GM12874 (cell line): ENCODE measurements around the gene ACTN1.

ENCODE experiments used
- TF ChIP-seq, protein P1 (sequence below): IDR thresholded peaks from 2 replicates; pipeline ENCODE4 v1.5.1; 2011; ENCODE audit warnings: low read depth, mild to moderate bottlenecking, control low read depth, low read length, moderate library complexity; ENCODE audit not compliant: insufficient read depth

Gene ACTN1

DNA sequence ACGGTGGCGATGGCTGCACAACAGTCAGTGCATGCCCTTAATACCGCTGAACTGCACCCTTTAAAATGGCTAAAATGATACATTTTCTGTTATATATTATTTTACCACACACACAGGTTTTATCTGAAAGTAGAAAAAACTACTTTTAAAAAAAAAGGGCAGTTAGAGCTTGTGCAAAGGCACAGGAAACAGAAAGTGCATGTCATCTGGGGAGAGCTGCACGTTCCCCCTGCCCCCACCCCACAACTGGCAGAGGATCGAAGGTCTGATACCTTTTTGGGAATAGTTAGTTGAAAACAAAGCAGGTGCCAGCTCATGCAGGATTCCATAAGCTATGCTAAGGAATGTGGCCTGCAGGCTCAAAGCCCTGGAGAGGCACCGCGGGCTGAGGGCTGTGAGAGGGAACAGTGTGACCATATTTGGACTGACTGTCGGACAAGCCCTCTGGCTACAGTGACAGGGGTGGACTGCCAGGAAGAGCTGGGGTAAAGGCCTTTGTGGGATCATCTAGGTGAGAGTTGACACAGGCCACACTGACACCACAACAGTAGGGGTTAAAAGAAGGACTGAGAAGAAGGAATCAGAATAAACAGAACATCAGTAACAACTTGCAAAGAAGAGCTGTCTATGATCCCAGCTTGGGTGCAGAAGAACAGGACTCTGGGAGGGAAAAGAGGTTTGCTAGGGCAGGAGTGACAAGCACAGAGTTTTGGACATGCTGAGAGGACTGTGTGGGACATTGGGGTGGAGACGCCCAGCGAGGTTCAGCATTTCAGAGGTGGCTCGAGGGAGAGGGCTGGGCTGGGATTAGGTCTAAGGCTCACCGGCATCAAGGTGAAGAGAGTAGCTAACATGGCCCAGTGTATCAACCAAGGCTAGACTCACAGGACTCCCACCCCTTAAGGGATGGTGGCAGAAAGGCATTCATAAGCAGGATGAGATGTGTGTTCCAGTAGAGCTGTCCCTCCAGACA lies 54.6 kb downstream of the ACTN1 start:
- TF ChIP-seq, protein P1, sequence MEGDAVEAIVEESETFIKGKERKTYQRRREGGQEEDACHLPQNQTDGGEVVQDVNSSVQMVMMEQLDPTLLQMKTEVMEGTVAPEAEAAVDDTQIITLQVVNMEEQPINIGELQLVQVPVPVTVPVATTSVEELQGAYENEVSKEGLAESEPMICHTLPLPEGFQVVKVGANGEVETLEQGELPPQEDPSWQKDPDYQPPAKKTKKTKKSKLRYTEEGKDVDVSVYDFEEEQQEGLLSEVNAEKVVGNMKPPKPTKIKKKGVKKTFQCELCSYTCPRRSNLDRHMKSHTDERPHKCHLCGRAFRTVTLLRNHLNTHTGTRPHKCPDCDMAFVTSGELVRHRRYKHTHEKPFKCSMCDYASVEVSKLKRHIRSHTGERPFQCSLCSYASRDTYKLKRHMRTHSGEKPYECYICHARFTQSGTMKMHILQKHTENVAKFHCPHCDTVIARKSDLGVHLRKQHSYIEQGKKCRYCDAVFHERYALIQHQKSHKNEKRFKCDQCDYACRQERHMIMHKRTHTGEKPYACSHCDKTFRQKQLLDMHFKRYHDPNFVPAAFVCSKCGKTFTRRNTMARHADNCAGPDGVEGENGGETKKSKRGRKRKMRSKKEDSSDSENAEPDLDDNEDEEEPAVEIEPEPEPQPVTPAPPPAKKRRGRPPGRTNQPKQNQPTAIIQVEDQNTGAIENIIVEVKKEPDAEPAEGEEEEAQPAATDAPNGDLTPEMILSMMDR: no peak

DNA sequence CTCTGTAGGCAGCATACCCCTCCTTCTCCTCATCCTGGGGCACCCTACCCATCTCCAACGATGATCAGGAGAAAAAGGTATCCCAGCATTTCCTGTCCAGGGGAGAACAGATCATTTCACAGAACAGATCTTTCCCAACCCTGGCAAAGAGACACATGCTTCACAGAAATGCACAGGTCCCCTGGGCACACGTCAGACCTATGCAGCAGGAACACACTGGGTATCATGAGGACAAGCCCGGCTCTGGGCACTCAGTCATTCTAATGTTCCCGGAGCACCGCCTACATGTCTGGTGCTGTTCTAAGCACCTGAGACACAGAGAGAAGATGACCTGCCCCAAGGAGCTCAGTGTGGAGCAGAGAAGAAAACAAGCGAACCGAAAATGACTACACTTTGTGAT lies 56.2 kb downstream of the ACTN1 start:
- TF ChIP-seq, protein P1: no peak

GRCh38 chr14:68922201-68922621 lies 56.9 kb downstream of the ACTN1 start:
- TF ChIP-seq, protein P1: no peak

DNA sequence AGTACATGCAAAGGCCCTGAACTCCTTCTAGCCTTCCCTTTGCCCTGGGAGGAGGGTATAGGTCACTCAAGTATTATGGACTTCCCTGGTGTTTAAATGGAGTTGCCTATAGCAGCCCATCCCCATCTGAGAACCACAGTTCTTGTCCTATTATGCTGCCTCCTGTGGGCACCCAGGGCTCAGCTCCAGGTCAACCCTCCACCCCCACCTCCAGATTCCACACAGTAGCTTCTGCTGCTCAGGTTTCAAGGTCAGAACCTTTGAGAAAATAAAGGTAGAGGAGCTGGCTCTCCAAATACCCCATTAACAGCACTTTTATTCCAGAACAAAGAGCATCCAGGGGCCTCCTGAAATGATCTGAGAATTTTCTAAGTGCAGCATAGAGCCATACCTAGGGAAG lies 57.4 kb downstream of the ACTN1 start:
- TF ChIP-seq, protein P1: no peak

GRCh38 chr14:68921049-68921448 lies 58.1 kb downstream of the ACTN1 start:
- TF ChIP-seq, protein P1: no peak

DNA sequence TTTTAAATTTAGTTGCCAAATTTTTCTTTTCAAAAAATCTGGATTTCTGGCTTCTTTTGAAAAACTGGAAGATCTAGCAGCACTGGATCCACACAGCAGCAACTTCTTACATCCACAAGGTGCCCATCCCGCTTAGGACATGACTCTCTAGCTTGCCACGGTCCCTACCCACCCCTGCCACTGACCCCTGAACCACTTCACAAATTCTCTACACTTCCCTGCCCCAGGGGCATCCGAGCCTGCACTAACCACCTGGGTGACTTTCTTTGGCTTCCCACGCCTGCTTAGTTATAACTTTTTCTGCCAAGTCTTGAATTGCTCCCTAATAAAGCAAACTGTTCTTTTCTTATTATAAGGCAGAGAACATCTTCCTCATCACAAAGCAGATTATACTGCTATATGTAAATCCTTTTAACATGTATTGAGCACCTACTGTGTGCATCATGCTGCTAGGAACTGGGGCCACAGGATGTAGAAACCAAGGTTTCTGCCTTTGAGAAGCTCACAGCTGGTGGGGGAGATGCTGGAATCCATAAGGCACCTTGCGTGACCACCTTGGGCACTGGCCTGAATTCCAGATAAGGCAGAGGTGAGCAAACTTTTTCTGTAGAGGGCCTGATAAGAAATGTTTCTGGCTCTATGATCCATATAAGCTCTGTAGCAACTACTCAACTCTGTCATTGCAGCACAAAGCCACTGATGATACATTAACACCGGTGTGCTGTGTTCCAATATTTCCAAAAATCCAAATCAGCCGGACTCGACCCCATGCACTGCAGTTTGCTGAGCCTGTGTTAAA lies 59.8 kb downstream of the ACTN1 start:
- TF ChIP-seq, protein P1: no peak

DNA sequence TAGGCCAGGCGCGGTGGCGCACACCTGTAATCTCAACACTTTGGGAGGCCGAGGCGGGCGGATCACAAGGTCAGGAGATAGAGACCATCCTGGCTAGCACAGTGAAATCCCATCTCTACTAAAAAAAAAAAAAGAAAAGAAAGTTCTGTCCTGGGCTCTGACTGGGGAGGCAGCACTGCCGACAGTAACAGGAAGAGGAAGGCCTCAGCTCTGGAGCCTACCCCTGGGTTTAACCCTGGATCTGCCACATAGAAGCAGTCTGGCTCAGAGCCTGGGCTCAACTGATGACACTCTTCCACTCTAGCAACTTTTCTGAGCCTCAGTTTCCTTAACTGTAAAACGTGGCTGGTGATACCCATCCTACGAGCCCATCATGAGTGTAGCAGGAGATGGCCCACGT lies 60.5 kb downstream of the ACTN1 start:
- TF ChIP-seq, protein P1: no peak
